ENCODE results near the gene HID1.

GRCh38 chr17:74903034-74903433, 69.5 kb downstream of the HID1 start:
- TF ChIP-seq EZH2phosphoT487 (IDR thresholded peaks at IDR 0.05; ENCODE audit: unreplicated experiment) (no peak), EZH2 (IDR thresholded peaks at IDR 0.05; ENCODE audit: low read depth, unreplicated experiment) (no peak), POLR2AphosphoS5 (IDR thresholded peaks at IDR 0.05; ENCODE audit: low read depth) (no peak), CREB1 (CRISPR knock-in tag; IDR thresholded peaks at IDR 0.05; ENCODE audit: low read depth) (no peak)
- TF ChIP-seq, protein P1, sequence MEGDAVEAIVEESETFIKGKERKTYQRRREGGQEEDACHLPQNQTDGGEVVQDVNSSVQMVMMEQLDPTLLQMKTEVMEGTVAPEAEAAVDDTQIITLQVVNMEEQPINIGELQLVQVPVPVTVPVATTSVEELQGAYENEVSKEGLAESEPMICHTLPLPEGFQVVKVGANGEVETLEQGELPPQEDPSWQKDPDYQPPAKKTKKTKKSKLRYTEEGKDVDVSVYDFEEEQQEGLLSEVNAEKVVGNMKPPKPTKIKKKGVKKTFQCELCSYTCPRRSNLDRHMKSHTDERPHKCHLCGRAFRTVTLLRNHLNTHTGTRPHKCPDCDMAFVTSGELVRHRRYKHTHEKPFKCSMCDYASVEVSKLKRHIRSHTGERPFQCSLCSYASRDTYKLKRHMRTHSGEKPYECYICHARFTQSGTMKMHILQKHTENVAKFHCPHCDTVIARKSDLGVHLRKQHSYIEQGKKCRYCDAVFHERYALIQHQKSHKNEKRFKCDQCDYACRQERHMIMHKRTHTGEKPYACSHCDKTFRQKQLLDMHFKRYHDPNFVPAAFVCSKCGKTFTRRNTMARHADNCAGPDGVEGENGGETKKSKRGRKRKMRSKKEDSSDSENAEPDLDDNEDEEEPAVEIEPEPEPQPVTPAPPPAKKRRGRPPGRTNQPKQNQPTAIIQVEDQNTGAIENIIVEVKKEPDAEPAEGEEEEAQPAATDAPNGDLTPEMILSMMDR (conservative IDR thresholded peaks at IDR 0.05; ENCODE audit: low read depth in 2 of 2) = no peak

All from GM23338 (cell line).